Measurements from ENCODE around the gene SLC6A1.
"Not testable (repeated sequence)": the region's sequence is repeated elsewhere in the genome, so short reads cannot be mapped to it uniquely, and the experiment has no call there.

The SLC6A1 gene

DNA sequence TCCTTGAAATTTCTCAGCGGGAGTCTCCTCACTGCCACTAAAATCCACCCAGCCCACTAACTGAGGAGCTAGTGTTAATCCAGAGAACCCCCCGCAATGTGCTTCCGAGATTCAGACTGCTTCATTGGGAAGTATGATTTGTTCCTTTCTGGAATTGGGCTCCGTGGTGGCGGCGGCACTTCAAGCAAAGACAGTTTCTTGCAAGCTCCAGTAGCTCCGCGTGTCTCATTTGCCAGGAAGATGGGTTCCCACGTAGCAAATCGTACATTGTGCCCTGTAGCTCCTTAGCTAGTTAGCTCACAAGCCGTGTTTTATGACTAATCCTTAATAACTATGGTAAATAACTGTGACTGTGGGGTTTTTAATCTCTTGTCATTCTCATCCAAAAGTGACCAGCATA lies 45.4 kb downstream of the SLC6A1 start:
- DNase-seq = peak; percentile 40 to 93 (median 68)
- intact Hi-C loops (cut with DNase I) = no loop called here

- DNase-seq = peak in 1 of 42 donors; percentile 6
Observed at GRCh38 chr3:11045536-11045935, 53.0 kb downstream of the SLC6A1 start.

DNA sequence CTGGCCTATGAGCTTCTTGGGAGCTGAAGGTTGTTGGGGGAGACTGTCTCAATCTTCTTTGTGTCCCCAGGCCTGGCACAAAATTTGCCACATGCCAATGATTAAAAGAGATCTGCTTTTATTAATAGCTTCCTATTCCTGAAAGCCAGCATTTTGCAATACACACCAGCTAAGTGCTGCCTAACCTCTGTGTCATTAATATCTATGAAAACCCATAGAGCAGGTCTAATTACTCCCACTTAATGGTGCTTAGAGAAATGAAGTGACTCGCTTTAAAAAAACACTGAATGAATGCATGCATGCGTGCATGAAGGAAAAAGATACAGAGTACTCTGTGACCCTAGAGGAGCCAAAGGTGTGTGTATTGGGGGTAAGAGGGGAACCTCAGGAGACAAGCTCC lies 55.0 kb downstream of the SLC6A1 start:
- intact Hi-C loops (cut with DNase I) = no loop called here
- no peak for DNase-seq

More at GRCh38 chr3:11045536-11045935, 53.0 kb downstream of the SLC6A1 start:
- intact Hi-C loops (cut with DNase I) = no loop called here

DNA sequence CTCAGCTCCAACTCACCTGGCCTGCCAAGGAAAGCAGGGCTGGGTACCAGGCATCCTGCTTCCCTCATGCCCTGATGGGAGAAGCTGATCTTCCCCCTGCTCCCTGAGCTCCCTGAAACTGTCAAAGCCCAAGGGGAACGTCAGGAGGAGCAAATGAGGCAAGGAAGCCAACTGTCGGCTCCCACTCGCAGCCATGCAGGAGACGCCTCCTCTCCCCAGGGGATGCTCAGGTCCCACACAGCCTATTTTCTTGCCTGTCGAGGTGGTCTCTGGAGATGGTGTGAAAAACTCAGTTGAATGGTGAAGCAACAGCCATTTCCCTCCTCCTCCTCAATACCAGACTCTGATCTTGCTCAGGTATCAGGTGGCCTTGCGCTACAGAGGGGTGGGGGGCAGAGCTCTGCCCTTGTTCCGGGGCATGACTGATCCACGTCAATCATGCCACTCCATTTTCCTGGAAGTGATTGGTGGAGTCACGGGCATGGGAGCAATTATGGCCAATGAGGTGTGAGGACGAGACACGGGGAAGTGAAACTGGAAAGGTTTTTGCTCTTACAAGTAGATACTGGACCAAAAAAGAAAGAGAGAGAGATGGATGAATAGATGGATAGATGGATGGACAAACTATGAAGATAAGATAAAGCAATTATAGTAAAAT lies 58.2 kb downstream of the SLC6A1 start:
- intact Hi-C loops (cut with DNase I) = no loop called here
- peak in 30 of 42 donors; percentile 14 to 78 (median 49) for DNase-seq

DNA sequence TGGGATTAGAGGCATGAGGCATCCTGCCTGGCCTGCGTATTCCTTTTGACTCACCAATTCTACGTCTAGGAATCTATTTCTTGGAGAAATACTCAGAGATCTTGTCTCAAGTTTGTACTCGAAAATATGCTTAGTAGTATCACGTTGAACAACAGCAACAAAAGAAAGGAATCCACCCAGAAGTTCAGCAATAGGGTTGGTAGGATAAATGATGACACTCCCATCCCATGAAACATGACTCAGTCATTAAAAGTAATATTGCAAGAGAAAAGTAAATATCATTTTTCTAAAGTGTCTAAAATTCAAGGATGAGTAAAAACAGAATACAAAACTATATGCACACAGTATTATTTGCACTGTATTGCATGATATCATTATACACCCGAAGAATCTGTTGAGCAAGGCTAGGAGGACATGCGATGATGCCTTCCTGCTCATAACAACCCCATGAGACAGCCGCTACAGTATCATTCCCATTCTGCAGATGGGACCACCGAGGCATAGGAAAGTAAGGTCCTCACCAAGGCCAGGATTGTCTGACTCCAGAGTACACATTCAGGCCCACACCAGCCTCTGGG lies 61.5 kb downstream of the SLC6A1 start:
- peak in 1 of 42 donors; percentile 2 for DNase-seq
- intact Hi-C loops (cut with DNase I) = no loop called here

- DNase-seq = peak in 2 of 42 donors; percentile 19
- intact Hi-C loops (cut with DNase I) = no loop called here
Observed at GRCh38 chr3:11054739-11055438, 62.3 kb downstream of the SLC6A1 start.

DNA sequence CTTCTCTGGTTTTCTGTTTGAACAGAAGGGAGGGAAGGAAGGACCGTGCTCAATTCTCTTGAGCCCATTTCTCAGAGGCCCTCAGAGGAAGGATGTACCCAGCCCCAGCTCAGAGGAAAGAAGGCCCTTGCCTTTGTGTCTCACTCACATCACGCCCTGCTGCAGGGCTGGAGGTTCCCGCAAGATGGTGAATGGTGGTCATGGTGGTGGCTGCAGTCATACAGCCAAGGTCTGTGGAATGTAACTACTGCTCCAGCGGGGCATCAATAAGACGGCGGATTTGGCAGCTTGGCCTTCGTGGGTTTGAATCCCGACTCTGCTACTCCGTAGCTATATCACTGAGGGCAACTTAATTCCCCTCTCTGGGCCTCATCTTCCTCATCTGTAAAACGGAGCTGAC lies 62.9 kb downstream of the SLC6A1 start:
- intact Hi-C loops (cut with DNase I) = no loop called here
- peak in 1 of 42 donors; percentile 19 for DNase-seq

- intact Hi-C loops (cut with DNase I) = loop anchor here (2.0 kb wide), 1 partner anchor 300 kb away; no protein-coding TSS in a partner anchor
- DNase-seq = peak in 1 of 42 donors; percentile 12
Observed at GRCh38 chr3:11056531-11057050, 64.0 kb downstream of the SLC6A1 start.

GRCh38 chr3:11057655-11058054 lies 65.1 kb downstream of the SLC6A1 start:
- no peak for DNase-seq
- intact Hi-C loops (cut with DNase I) = loop anchor here (2.0 kb wide), 1 partner anchor 301 kb away; no protein-coding TSS in a partner anchor

- peak; percentile 54 to 92 (median 78) for DNase-seq
- intact Hi-C loops (cut with DNase I) = loop anchor here (1.0 kb wide), 1 partner anchor 114 kb away; no protein-coding TSS in a partner anchor
Observed at GRCh38 chr3:11059090-11059798, 66.7 kb downstream of the SLC6A1 start.

DNA sequence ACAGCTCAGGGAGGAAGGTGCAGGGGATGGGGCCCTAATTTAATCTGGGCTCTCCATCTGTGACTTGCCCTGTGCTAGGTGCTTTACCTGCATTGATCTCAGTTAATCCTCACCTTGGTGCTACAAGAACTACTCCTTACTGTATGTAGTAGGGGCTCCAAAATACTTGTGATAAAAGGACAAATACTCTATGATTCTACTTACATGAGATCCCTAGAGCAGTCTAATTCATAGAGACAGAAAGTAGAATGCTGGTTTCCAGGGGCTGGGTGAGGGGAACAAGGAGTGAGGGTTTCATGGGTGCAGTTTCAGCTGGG lies 67.2 kb downstream of the SLC6A1 start:
- intact Hi-C loops (cut with DNase I) = loop anchor here (1.0 kb wide), 1 partner anchor 114 kb away; no protein-coding TSS in a partner anchor
- peak in 1 of 42 donors; percentile 30 for DNase-seq

DNA sequence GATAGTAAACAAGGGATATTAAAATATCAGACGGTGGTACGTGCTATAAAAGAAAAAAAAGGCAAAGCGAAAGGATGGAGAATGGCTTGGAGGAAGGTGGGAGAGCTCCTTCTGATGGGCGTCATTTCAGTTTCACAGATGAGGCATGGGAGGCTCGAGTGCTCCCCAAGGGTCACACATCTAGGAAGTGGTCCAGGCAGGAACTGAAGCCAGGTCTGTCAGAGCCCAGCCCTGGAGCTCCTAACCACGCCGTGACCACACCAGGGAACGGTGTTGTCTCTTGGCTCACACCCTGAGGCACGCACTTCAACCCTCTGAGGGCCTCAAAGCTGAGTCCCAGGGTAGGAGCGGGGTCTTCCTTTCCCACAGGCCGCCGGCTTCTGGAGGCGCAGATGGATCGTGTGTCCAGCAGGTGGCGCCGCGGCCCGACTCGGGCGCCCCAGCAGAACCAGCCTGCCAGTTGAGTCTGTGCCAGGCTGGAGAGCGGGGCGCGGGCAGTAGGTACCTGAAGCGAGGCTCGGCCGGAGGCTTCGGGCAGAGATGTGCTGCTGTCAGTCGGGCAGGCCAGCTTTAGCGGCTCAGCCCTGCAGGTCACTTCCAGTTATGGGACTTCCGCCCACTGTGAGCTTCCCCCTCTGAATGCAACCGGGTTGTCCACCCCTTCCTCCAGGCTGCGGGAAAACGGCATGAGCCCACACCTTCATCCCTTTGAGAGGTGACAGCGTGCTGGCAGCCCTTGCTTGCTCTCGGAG lies 68.1 kb downstream of the SLC6A1 start:
- peak; percentile 26 to 88 (median 75) for DNase-seq
- intact Hi-C loops (cut with DNase I) = no loop called here

DNA sequence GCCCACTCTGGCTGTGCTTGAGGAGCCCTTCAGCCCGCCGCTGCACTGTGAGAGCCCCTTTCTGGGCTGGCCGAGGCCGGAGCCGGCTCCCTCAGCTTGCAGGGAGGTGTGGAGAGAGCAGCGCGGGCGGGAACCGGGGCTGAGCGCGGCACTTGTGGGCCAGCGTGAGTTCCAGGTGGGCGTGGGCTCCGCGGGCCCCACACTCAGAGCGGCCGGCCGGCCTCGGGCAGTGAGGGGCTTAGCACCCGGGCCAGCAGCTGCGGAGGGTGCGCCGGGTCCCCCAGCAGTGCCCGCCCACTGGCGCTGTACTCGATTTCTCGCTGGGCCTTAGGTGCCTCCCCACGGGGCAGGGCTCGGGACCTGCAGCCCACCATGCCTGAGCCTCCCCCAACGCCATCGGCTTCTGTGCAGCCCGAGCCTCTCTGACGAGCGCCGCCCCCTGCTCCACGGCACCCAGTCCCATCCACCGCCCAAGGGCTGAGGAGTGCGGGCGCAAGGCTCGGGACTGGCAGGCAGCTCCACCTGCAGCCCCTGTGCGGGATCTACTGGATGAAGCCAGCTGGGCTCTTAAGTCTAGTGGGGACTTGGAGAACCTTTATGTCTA lies 68.8 kb downstream of the SLC6A1 start:
- DNase-seq = peak in 1 of 42 donors; percentile 39
- intact Hi-C loops (cut with DNase I) = not testable (repeated sequence)

DNA sequence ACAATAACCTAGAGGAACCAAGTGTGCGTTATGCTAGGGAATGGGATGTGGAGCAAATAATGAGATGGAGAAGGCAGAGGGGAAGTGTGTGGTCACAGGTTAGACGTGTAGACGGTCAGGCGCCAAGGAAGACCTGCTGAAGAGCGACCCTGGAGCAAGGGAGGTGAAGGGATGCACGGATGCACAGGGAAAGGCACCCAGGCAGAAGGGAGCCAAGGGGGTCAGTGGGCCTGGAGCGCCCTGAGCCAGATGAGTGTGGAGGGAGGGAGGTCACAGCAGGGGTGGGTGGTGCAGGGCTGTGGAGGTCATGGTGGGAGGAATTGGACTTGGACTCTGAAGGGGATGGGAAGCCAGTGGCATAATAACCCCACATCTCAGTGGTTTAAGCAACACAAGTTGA lies 70.2 kb downstream of the SLC6A1 start:
- intact Hi-C loops (cut with DNase I) = no loop called here

GRCh38 chr3:11071096-11071755 lies 78.7 kb downstream of the SLC6A1 start:
- DNase-seq = peak in 1 of 42 donors; percentile 37
- intact Hi-C loops (cut with DNase I) = no loop called here

More for the DNA sequence above, 70.2 kb downstream of the SLC6A1 start:
- no peak for DNase-seq

DNA sequence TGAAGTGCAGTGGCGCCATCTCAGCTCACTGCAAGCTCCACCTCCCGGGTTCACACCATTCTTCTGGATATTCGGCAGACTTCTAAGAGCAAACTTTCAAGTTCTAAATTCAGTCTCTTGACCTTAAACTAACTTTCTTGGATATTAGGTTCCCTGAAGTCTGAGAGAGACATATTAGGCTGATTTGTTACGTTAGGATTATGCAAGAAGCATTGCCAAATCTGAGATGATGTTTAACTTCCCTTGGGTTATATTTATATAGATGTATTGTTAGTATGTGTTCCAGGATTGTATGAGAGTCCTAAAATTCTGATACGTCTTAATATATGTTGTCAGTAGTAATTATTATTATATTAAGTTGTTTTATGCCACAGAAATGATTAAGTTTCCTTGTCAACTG lies 80.1 kb downstream of the SLC6A1 start:
- intact Hi-C loops (cut with DNase I) = no loop called here
- no peak for DNase-seq

DNA sequence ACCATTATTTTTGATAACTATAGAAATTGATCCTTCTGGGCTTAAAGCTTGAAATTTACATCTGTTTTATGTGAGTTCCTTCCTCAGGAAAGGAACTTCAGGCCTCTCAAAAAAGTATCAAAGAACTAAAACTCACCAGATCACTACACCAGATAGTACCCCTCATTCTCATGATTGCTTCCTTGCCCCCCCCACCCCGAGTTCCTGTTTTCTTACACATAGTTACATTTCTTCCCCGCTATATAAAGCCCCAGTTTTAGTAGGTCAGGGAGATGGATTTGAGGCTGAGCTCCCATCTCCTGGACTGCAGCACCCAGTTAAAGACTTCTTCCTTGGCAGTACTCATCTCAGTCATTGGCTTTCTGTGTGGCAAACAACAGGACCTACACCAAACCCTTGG lies 81.5 kb downstream of the SLC6A1 start:
- no peak for DNase-seq
- intact Hi-C loops (cut with DNase I) = no loop called here

GRCh38 chr3:11074451-11074850 lies 81.9 kb downstream of the SLC6A1 start:
- intact Hi-C loops (cut with DNase I) = no loop called here
- no peak for DNase-seq
